SU-DHL-6 (cell line): ENCODE results near the gene MYO9A.

ENCODE experiments used
- CTCF ChIP-seq: fragments of 200-600 bp; sonication (generic); IDR thresholded peaks from one replicate; pipeline ENCODE4 v1.5.1; 2017; ENCODE audit warnings: antibody characterized with exemption, mild to moderate bottlenecking, low read length, moderate library complexity; ENCODE audit not compliant: insufficient read depth, poor library complexity, severe bottlenecking
- EZH2phosphoT487 ChIP-seq: fragments of 200-600 bp; sonication (generic), shearing (Covaris generic); conservative IDR thresholded peaks from 2 replicates; pipeline ENCODE4 v1.6.1; 2018; ENCODE audit warnings: mild to moderate bottlenecking, antibody characterized with exemption, low read length, moderate library complexity, mixed read lengths

DNA sequence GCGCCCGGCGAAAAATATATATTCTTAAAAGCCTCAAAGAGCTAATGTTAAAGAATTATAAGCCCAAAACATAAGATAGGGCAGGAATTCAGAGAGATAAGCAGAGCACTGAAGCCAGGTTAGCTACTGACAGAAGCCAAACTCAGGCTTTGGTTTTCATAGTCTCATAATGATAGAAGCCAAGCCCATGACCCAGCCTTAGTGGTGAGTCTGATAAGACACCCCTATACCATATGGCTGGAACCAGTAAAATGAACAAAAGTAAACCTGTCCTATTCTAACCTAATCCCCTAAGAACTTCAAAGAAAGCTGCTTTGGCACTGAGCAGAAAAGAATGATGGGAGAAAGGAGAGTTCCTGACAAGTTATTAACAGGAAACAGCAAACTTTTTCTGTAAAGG, 25.9 kb downstream of the MYO9A start:
- TF ChIP-seq CTCF (no peak), EZH2phosphoT487 (no peak)
